Vein endothelial cell (primary cell): ENCODE data around the gene HADHB. TPM values are rescaled to one million over a fixed set of nuclear protein-coding genes. Genes with fewer than 3 reads are reported as not detected.

Experiments
- total RNA-seq: library from RNA; depleted of rRNA; stranded (reverse); fragments of >200 nt; gene quantifications from 2 replicates; pipeline ENCODE4 v1.2.3, GENCODE V29; 2012

The HADHB gene
- total RNA-seq = 108 and 111 TPM in 2 replicates

DNA sequence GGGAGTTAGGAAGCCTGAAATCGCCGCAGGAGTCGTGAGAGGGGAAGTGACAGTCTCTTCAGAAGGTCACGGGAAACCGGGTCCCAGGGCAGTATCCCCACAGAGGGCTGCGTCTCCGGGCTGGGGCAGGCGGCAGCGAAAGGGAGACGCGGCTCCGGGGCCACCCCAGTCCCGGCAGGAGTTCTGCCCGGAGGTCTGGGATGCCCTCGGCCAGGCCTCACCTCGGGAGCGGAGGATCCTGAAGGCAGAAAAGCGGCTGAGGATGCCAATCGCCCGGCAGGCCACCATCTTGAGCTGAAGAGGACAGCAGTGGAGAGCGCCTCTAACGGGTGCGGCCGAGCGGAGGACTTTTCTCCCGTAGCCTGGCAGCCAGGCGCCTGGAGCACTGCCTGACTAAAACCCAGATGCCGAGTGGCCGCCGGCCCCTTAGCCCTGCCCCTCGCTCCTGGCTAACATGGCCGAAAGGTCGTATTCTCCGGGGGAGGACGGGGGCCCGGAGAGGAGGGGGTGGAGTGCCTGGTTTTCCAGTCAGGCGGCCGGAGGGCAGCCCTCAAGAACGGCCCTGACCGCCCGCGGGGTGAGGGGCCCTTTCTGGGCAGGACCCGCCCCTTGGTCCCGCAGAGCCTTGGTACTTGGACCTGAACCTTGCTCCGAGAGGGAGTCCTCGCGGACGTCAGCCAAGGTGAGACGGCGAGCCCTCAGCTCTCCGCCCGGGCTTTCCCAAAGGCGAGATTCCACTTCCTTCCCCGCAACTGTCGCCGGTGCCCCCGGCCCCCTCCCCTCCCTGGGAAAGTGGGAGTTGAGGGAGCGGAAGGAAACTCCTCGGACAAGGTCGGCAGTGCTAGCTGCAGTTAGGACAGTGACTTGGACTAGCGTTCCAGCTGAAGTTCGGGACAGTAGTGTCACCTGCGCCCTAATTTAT is at the start of gene HADHB, which contains the start of gene HADHA:
TSS of gene HADHB (plus strand) at position 631 of the 922 bp plus-strand sequence. CDS start 9,316 bp downstream, outside the sequence.
TSS of gene HADHA (minus strand) at position 324 of the 922 bp plus-strand sequence. CDS start at position 288, 36 bp downstream.

Other genes starting within 250 kb of the HADHB start
- gene RAB10, start 210.9 kb upstream of the HADHB start, total RNA-seq = 93.4 and 112 TPM in 2 replicates
- gene GAREM2, start 71.9 kb upstream of the HADHB start, total RNA-seq = 1.5 and 7.2 TPM in 2 replicates
- gene HADHA, start 307 bp upstream of the HADHB start, total RNA-seq = 162 and 170 TPM in 2 replicates
- 12.1 and 23.3 TPM in 2 replicates for gene SELENOI, start 101.2 kb downstream of the HADHB start, total RNA-seq
- gene ADGRF3, start 101.8 kb downstream of the HADHB start, total RNA-seq = under 0.01 and 0.38 TPM in 2 replicates
- gene DRC1, start 157.0 kb downstream of the HADHB start, total RNA-seq = 0.29 and 0.33 TPM in 2 replicates
- 1.4 and 2.3 TPM in 2 replicates for gene OTOF, start 233.2 kb downstream of the HADHB start, total RNA-seq